ENCODE data around the gene AP5S1.

AP5S1 gene

DNA sequence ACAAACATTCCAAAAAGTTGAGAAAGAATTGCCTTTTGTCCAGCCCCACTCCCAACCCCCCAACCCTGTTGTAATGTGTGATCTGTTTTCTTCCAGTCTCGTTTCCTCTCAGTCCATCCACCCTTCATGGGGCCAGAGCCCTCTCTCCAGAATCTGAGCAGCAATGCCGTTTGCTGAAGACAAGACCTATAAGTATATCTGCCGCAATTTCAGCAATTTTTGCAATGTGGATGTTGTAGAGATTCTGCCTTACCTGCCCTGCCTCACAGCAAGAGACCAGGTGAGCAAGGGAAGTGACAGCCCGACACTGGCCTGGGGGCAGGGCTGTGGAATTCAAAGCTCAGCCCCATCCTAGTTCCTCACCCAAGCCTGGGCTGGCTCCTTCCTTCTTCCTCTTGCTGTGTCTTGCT lies 34.1 kb downstream of the AP5S1 start:
- no peaks in the 10 kb centered on the region for H3K9me3 ChIP-seq (ENCODE audit: low read length)
- H3K27ac ChIP-seq (ENCODE audit: low read depth, low read length), result no peak overlapping the region
- no peak overlapping the region for H3K9ac ChIP-seq (ENCODE audit: low read length)
- H3K4me1 ChIP-seq (ENCODE audit: insufficient read depth, low read length), result peaks cover 4% of the 10 kb centered on the region
- no peak overlapping the region for H3K4me3 ChIP-seq (ENCODE audit: low read depth in 1 of 2, low read length in 2 of 2)
- H3K36me3 ChIP-seq (ENCODE audit: insufficient read depth, low read length), result peaks cover 32% of the 10 kb centered on the region
- no peaks in the 10 kb centered on the region for H3K27me3 ChIP-seq (ENCODE audit: control insufficient read depth in 1 of 2, insufficient read depth in 2 of 2, low read length in 2 of 2)

GRCh38 chr20:3857405-3857804 lies 37.1 kb downstream of the AP5S1 start:
- Histone ChIP-seq H3K4me1 (ENCODE audit: insufficient read depth, low read length) (peaks cover 4% of the 10 kb centered on the region), H3K36me3 (ENCODE audit: insufficient read depth, low read length) (peaks cover 51% of the 10 kb centered on the region), H3K9ac (ENCODE audit: low read length) (no peak overlapping the region)

DNA sequence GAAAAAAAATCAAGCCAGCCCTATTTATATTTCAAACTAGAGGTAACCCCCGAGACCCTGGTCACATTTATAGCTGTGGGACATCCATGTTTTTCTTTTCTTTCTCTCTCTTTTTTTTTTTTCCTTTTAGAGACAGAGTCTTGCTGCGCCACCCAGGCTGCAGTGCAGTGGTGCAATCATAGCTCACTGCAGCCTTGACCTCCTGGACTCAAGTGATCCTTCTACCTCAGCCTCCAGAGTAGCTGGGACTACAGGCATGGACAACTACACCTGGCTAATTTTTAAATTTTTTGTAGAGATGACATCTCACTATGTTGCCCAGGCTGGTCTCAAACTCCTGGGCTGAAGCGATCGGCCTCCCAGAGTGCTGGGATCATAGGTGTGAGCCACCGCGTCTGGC lies 38.3 kb downstream of the AP5S1 start:
- Histone ChIP-seq H3K27me3 (ENCODE audit: control insufficient read depth in 1 of 2, insufficient read depth in 2 of 2, low read length in 2 of 2) (no peaks in the 10 kb centered on the region), H3K4me3 (ENCODE audit: low read depth in 1 of 2, low read length in 2 of 2) (no peak overlapping the region), H3K27ac (ENCODE audit: low read depth, low read length) (no peak overlapping the region), H3K9me3 (ENCODE audit: low read length) (no peaks in the 10 kb centered on the region), H3K9ac (ENCODE audit: low read length) (no peak overlapping the region), H3K4me1 (ENCODE audit: insufficient read depth, low read length) (peaks cover 4% of the 10 kb centered on the region), H3K36me3 (ENCODE audit: insufficient read depth, low read length) (peaks cover 64% of the 10 kb centered on the region)

More at GRCh38 chr20:3857405-3857804, 37.1 kb downstream of the AP5S1 start:
- Histone ChIP-seq H3K4me3 (ENCODE audit: low read depth in 1 of 2, low read length in 2 of 2) (no peak overlapping the region), H3K9me3 (ENCODE audit: low read length) (no peaks in the 10 kb centered on the region), H3K27me3 (ENCODE audit: control insufficient read depth in 1 of 2, insufficient read depth in 2 of 2, low read length in 2 of 2) (no peaks in the 10 kb centered on the region), H3K27ac (ENCODE audit: low read depth, low read length) (no peak overlapping the region)

GRCh38 chr20:3861191-3861590 lies 40.8 kb downstream of the AP5S1 start:
- Histone ChIP-seq H3K36me3 (ENCODE audit: insufficient read depth, low read length) (peaks cover 78% of the 10 kb centered on the region), H3K27ac (ENCODE audit: low read depth, low read length) (no peak overlapping the region), H3K27me3 (ENCODE audit: control insufficient read depth in 1 of 2, insufficient read depth in 2 of 2, low read length in 2 of 2) (no peaks in the 10 kb centered on the region), H3K9me3 (ENCODE audit: low read length) (no peaks in the 10 kb centered on the region), H3K4me1 (ENCODE audit: insufficient read depth, low read length) (no peaks in the 10 kb centered on the region), H3K4me3 (ENCODE audit: low read depth in 1 of 2, low read length in 2 of 2) (no peak overlapping the region), H3K9ac (ENCODE audit: low read length) (no peak overlapping the region)

GRCh38 chr20:3862333-3862732 lies 42.0 kb downstream of the AP5S1 start:
- H3K36me3 ChIP-seq (ENCODE audit: insufficient read depth, low read length), result peaks cover 82% of the 10 kb centered on the region
- no peak overlapping the region for H3K27ac ChIP-seq (ENCODE audit: low read depth, low read length)
- H3K4me3 ChIP-seq (ENCODE audit: low read depth in 1 of 2, low read length in 2 of 2), result no peak overlapping the region
- no peaks in the 10 kb centered on the region for H3K4me1 ChIP-seq (ENCODE audit: insufficient read depth, low read length)
- H3K9me3 ChIP-seq (ENCODE audit: low read length), result no peaks in the 10 kb centered on the region
- no peak overlapping the region for H3K9ac ChIP-seq (ENCODE audit: low read length)
- H3K27me3 ChIP-seq (ENCODE audit: control insufficient read depth in 1 of 2, insufficient read depth in 2 of 2, low read length in 2 of 2), result no peaks in the 10 kb centered on the region

- H3K4me1 ChIP-seq (ENCODE audit: insufficient read depth, low read length), result no peaks in the 10 kb centered on the region
- H3K36me3 ChIP-seq (ENCODE audit: insufficient read depth, low read length), result peaks cover 72% of the 10 kb centered on the region
- no peak overlapping the region for H3K4me3 ChIP-seq (ENCODE audit: low read depth in 1 of 2, low read length in 2 of 2)
- no peaks in the 10 kb centered on the region for H3K27me3 ChIP-seq (ENCODE audit: control insufficient read depth in 1 of 2, insufficient read depth in 2 of 2, low read length in 2 of 2)
- H3K9me3 ChIP-seq (ENCODE audit: low read length), result no peaks in the 10 kb centered on the region
- no peak overlapping the region for H3K27ac ChIP-seq (ENCODE audit: low read depth, low read length)
- H3K9ac ChIP-seq (ENCODE audit: low read length), result no peak overlapping the region
Observed at GRCh38 chr20:3863317-3863716, 43.0 kb downstream of the AP5S1 start.

DNA sequence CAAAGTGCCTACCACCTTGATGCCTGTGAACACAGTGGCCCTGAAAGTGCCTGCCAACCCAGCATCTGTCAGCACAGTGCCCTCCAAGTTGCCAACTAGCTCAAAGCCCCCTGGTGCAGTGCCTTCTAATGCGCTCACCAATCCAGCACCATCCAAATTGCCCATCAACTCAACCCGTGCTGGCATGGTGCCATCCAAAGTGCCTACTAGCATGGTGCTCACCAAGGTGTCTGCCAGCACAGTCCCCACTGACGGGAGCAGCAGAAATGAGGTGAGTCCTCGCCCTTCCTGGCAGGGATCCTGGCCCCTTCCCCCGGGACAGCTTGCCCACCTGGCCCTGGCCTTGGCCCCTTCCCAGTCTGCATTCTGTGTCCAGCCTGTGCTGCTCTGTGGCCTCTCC lies 44.2 kb downstream of the AP5S1 start:
- no peaks in the 10 kb centered on the region for H3K27me3 ChIP-seq (ENCODE audit: control insufficient read depth in 1 of 2, insufficient read depth in 2 of 2, low read length in 2 of 2)
- no peak overlapping the region for H3K4me3 ChIP-seq (ENCODE audit: low read depth in 1 of 2, low read length in 2 of 2)
- H3K27ac ChIP-seq (ENCODE audit: low read depth, low read length), result no peak overlapping the region
- H3K36me3 ChIP-seq (ENCODE audit: insufficient read depth, low read length), result peaks cover 65% of the 10 kb centered on the region
- no peaks in the 10 kb centered on the region for H3K9me3 ChIP-seq (ENCODE audit: low read length)
- no peak overlapping the region for H3K9ac ChIP-seq (ENCODE audit: low read length)
- no peaks in the 10 kb centered on the region for H3K4me1 ChIP-seq (ENCODE audit: insufficient read depth, low read length)

- no peak overlapping the region for H3K9ac ChIP-seq (ENCODE audit: low read length)
- no peak overlapping the region for H3K27ac ChIP-seq (ENCODE audit: low read depth, low read length)
- H3K4me3 ChIP-seq (ENCODE audit: low read depth in 1 of 2, low read length in 2 of 2), result no peak overlapping the region
- no peaks in the 10 kb centered on the region for H3K27me3 ChIP-seq (ENCODE audit: control insufficient read depth in 1 of 2, insufficient read depth in 2 of 2, low read length in 2 of 2)
- H3K9me3 ChIP-seq (ENCODE audit: low read length), result no peaks in the 10 kb centered on the region
- H3K36me3 ChIP-seq (ENCODE audit: insufficient read depth, low read length), result peaks cover 61% of the 10 kb centered on the region
- no peaks in the 10 kb centered on the region for H3K4me1 ChIP-seq (ENCODE audit: insufficient read depth, low read length)
Observed at GRCh38 chr20:3865152-3865886, 45.0 kb downstream of the AP5S1 start.

GRCh38 chr20:3865887-3866407 lies 45.6 kb downstream of the AP5S1 start:
- no peak overlapping the region for H3K4me3 ChIP-seq (ENCODE audit: low read depth in 1 of 2, low read length in 2 of 2)
- H3K36me3 ChIP-seq (ENCODE audit: insufficient read depth, low read length), result peaks cover 58% of the 10 kb centered on the region
- H3K9ac ChIP-seq (ENCODE audit: low read length), result no peak overlapping the region
- no peaks in the 10 kb centered on the region for H3K4me1 ChIP-seq (ENCODE audit: insufficient read depth, low read length)
- no peaks in the 10 kb centered on the region for H3K9me3 ChIP-seq (ENCODE audit: low read length)
- H3K27ac ChIP-seq (ENCODE audit: low read depth, low read length), result no peak overlapping the region
- H3K27me3 ChIP-seq (ENCODE audit: control insufficient read depth in 1 of 2, insufficient read depth in 2 of 2, low read length in 2 of 2), result no peaks in the 10 kb centered on the region

DNA sequence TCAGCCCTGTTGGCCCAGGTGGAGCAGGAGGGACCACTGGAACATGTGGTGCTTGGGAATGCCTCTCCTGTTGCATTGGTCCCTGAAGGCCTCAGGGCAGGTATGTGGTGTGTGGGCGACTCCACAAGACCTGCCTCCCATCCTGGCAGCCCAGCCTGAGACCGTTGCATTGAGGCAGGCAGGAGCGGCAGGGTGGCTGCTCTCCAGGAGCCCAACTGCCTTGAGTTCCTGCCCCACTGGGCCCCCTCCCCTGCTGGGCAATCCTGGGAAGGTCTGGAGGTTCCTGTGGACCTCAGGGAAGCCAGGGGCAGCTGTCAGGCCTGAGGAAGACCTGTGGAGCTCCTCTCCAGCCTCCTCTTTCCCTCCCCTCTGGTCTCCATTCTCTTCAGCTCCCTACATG lies 46.1 kb downstream of the AP5S1 start:
- Histone ChIP-seq H3K27ac (ENCODE audit: low read depth, low read length) (no peak overlapping the region), H3K36me3 (ENCODE audit: insufficient read depth, low read length) (peaks cover 56% of the 10 kb centered on the region), H3K4me1 (ENCODE audit: insufficient read depth, low read length) (no peaks in the 10 kb centered on the region), H3K4me3 (ENCODE audit: low read depth in 1 of 2, low read length in 2 of 2) (no peak overlapping the region), H3K9ac (ENCODE audit: low read length) (no peak overlapping the region), H3K9me3 (ENCODE audit: low read length) (no peaks in the 10 kb centered on the region), H3K27me3 (ENCODE audit: control insufficient read depth in 1 of 2, insufficient read depth in 2 of 2, low read length in 2 of 2) (no peaks in the 10 kb centered on the region)

GRCh38 chr20:3867802-3868201 lies 47.5 kb downstream of the AP5S1 start:
- H3K36me3 ChIP-seq (ENCODE audit: insufficient read depth, low read length), result peaks cover 47% of the 10 kb centered on the region
- H3K4me1 ChIP-seq (ENCODE audit: insufficient read depth, low read length), result peaks cover 5% of the 10 kb centered on the region
- H3K27ac ChIP-seq (ENCODE audit: low read depth, low read length), result no peak overlapping the region
- no peaks in the 10 kb centered on the region for H3K27me3 ChIP-seq (ENCODE audit: control insufficient read depth in 1 of 2, insufficient read depth in 2 of 2, low read length in 2 of 2)
- no peak overlapping the region for H3K9ac ChIP-seq (ENCODE audit: low read length)
- H3K4me3 ChIP-seq (ENCODE audit: low read depth in 1 of 2, low read length in 2 of 2), result no peak overlapping the region
- H3K9me3 ChIP-seq (ENCODE audit: low read length), result no peaks in the 10 kb centered on the region
